Measurements from ENCODE around the gene IL17RE. TPM values are rescaled to one million over a fixed set of nuclear protein-coding genes. Genes with fewer than 3 reads are reported as not detected.
A peak's percentile ranks its signal among the peaks of the same experiment; 100 is the strongest.

IL17RE gene
- total and polyA plus RNA-seq, 9 donors: 1.0 to 6.5 (median 3.0) TPM

- WGBS (ENCODE audit: insufficient coverage): 20% methylated on average over 3 of the region's 4 CpGs
- Histone ChIP-seq H3K27me3 (ENCODE audit: control insufficient read depth, insufficient read depth, low read length) (no peaks in the 10 kb centered on the region), H3K4me3 (ENCODE audit: low read length) (no peak overlapping the region), H3K9me3 (replicated peaks; ENCODE audit: control insufficient read depth, low read depth, low read length) (no peaks in the 10 kb centered on the region), H3K36me3 (ENCODE audit: control insufficient read depth, insufficient read depth, low read length) (no peaks in the 10 kb centered on the region), H3K27ac (ENCODE audit: low read length) (peak overlapping the region; percentile 51), H3K4me1 (ENCODE audit: control insufficient read depth, insufficient read depth, low read length) (peaks cover 11% of the 10 kb centered on the region)
- peak; percentile 34 for DNase-seq
Observed at GRCh38 chr3:9903238-9903624, 583 bp downstream of the IL17RE start.

DNA sequence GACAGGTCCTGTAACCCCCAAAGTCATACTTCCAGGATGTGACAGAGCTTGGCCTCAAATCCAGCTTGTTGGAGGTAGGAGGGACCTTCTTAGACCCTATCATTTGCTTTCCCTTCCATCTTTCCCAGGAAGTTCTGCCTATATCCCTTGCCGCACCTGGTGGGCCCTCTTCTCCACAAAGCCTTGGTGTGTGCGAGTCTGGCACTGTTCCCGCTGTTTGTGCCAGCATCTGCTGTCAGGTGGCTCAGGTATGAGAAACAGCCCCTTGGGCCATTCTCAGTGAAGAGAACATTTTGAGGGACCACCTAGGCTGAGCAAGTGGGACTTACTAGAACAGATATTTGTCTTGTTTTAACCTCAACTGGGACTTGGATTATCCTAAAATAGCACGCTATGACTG lies 1.3 kb downstream of the IL17RE start:
- 65% methylated on average over 3 of the region's 4 CpGs for WGBS (ENCODE audit: insufficient coverage)
- no peak overlapping the region for H3K27ac ChIP-seq (ENCODE audit: low read length)
- H3K36me3 ChIP-seq (ENCODE audit: control insufficient read depth, insufficient read depth, low read length): no peaks in the 10 kb centered on the region
- H3K27me3 ChIP-seq (ENCODE audit: control insufficient read depth, insufficient read depth, low read length): no peaks in the 10 kb centered on the region
- no peak for DNase-seq
- no peaks in the 10 kb centered on the region for H3K9me3 ChIP-seq (replicated peaks; ENCODE audit: control insufficient read depth, low read depth, low read length)
- H3K4me3 ChIP-seq (ENCODE audit: low read length): no peak overlapping the region
- peaks cover 7% of the 10 kb centered on the region for H3K4me1 ChIP-seq (ENCODE audit: control insufficient read depth, insufficient read depth, low read length)

GRCh38 chr3:9906480-9906879 lies 3.8 kb downstream of the IL17RE start:
- Histone ChIP-seq H3K4me3 (ENCODE audit: low read length) (no peak overlapping the region), H3K4me1 (ENCODE audit: control insufficient read depth, insufficient read depth, low read length) (peaks cover 7% of the 10 kb centered on the region), H3K9me3 (replicated peaks; ENCODE audit: control insufficient read depth, low read depth, low read length) (no peaks in the 10 kb centered on the region), H3K27me3 (ENCODE audit: control insufficient read depth, insufficient read depth, low read length) (no peaks in the 10 kb centered on the region), H3K36me3 (ENCODE audit: control insufficient read depth, insufficient read depth, low read length) (no peaks in the 10 kb centered on the region), H3K27ac (ENCODE audit: low read length) (no peak overlapping the region)
- no CpG with 5 or more reads among the region's 5 CpGs for WGBS (ENCODE audit: insufficient coverage)
- DNase-seq: no peak

- WGBS (ENCODE audit: insufficient coverage): 94% methylated on average over 2 of the region's 3 CpGs
- DNase-seq: no peak
Observed at GRCh38 chr3:9908286-9908685, 5.6 kb downstream of the IL17RE start.

GRCh38 chr3:9909221-9910013 lies 6.8 kb downstream of the IL17RE start:
- DNase-seq: no peak
- no peaks in the 10 kb centered on the region for H3K27me3 ChIP-seq (ENCODE audit: control insufficient read depth, insufficient read depth, low read length)
- peaks cover 3% of the 10 kb centered on the region for H3K4me1 ChIP-seq (ENCODE audit: control insufficient read depth, insufficient read depth, low read length)
- WGBS (ENCODE audit: insufficient coverage): 84% methylated on average over 3 of the region's 7 CpGs
- H3K4me3 ChIP-seq (ENCODE audit: low read length): no peak overlapping the region
- H3K9me3 ChIP-seq (replicated peaks; ENCODE audit: control insufficient read depth, low read depth, low read length): no peaks in the 10 kb centered on the region
- no peak overlapping the region for H3K27ac ChIP-seq (ENCODE audit: low read length)
- H3K36me3 ChIP-seq (ENCODE audit: control insufficient read depth, insufficient read depth, low read length): no peaks in the 10 kb centered on the region

More at GRCh38 chr3:9908286-9908685, 5.6 kb downstream of the IL17RE start:
- Histone ChIP-seq H3K27me3 (ENCODE audit: control insufficient read depth, insufficient read depth, low read length) (no peaks in the 10 kb centered on the region), H3K9me3 (replicated peaks; ENCODE audit: control insufficient read depth, low read depth, low read length) (no peaks in the 10 kb centered on the region), H3K27ac (ENCODE audit: low read length) (no peak overlapping the region), H3K4me3 (ENCODE audit: low read length) (no peak overlapping the region), H3K36me3 (ENCODE audit: control insufficient read depth, insufficient read depth, low read length) (no peaks in the 10 kb centered on the region), H3K4me1 (ENCODE audit: control insufficient read depth, insufficient read depth, low read length) (no peaks in the 10 kb centered on the region)

GRCh38 chr3:9911863-9912262 lies 9.2 kb downstream of the IL17RE start:
- Histone ChIP-seq H3K4me3 (ENCODE audit: low read length) (no peak overlapping the region), H3K9me3 (replicated peaks; ENCODE audit: control insufficient read depth, low read depth, low read length) (no peaks in the 10 kb centered on the region), H3K36me3 (ENCODE audit: control insufficient read depth, insufficient read depth, low read length) (no peaks in the 10 kb centered on the region), H3K27me3 (ENCODE audit: control insufficient read depth, insufficient read depth, low read length) (no peaks in the 10 kb centered on the region), H3K4me1 (ENCODE audit: control insufficient read depth, insufficient read depth, low read length) (peaks cover 21% of the 10 kb centered on the region), H3K27ac (ENCODE audit: low read length) (no peak overlapping the region)
- 80% methylated on average over 3 of the region's 8 CpGs for WGBS (ENCODE audit: insufficient coverage)
- no peak for DNase-seq

GRCh38 chr3:9912294-9912935 lies 9.8 kb downstream of the IL17RE start:
- Histone ChIP-seq H3K4me1 (ENCODE audit: control insufficient read depth, insufficient read depth, low read length) (peaks cover 25% of the 10 kb centered on the region), H3K4me3 (ENCODE audit: low read length) (no peak overlapping the region), H3K27me3 (ENCODE audit: control insufficient read depth, insufficient read depth, low read length) (no peaks in the 10 kb centered on the region), H3K36me3 (ENCODE audit: control insufficient read depth, insufficient read depth, low read length) (no peaks in the 10 kb centered on the region), H3K9me3 (replicated peaks; ENCODE audit: control insufficient read depth, low read depth, low read length) (no peaks in the 10 kb centered on the region), H3K27ac (ENCODE audit: low read length) (no peak overlapping the region)
- WGBS (ENCODE audit: insufficient coverage): 78% methylated on average over 5 of the region's 7 CpGs
- no peak for DNase-seq

DNA sequence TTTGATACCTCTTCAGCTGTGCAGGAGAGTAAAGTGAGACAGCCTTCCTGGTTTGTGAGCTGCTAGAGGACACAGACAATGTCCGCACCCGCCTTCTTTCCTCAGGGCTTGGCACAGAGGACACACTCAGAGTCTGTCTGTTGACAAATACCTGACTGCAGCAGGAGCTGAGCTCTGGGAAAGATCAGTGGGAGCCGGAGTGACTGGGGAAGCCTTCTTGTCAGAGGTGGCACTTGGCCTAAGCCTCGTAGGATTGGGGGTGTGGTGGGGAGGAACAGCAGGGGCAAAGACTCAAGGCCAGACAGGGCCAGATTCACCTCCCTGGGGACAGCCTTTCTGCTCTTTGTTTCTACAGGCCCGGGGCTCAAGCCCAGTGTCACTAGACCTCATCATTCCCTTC lies 11.0 kb downstream of the IL17RE start:
- Histone ChIP-seq H3K4me3 (ENCODE audit: low read length) (no peak overlapping the region), H3K4me1 (ENCODE audit: control insufficient read depth, insufficient read depth, low read length) (peaks cover 35% of the 10 kb centered on the region), H3K27me3 (ENCODE audit: control insufficient read depth, insufficient read depth, low read length) (no peaks in the 10 kb centered on the region), H3K9me3 (replicated peaks; ENCODE audit: control insufficient read depth, low read depth, low read length) (no peaks in the 10 kb centered on the region), H3K36me3 (ENCODE audit: control insufficient read depth, insufficient read depth, low read length) (no peaks in the 10 kb centered on the region), H3K27ac (ENCODE audit: low read length) (no peak overlapping the region)
- DNase-seq: no peak
- 83% methylated on average over 4 of the region's 5 CpGs for WGBS (ENCODE audit: insufficient coverage)

DNA sequence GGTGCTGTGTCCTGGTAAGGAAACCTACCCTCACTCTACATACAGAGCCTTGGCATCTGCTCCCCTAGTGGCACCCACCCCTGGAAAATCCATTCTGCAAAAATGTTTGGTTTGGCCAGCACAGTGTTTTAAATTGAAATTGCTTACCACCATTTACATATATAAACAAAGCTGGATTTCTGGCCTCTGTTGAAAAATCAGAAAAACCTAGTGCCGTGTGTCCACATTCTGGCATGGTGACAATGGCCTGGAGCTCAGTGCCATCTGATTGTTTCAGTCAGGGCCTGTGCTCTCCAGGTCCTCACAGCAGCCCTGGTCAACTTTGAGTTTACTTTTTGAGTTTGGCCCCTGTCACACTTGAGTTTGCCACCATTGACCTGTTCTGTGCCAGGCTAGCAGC lies 11.4 kb downstream of the IL17RE start:
- Histone ChIP-seq H3K4me3 (ENCODE audit: low read length) (no peak overlapping the region), H3K27me3 (ENCODE audit: control insufficient read depth, insufficient read depth, low read length) (no peaks in the 10 kb centered on the region), H3K27ac (ENCODE audit: low read length) (no peak overlapping the region), H3K4me1 (ENCODE audit: control insufficient read depth, insufficient read depth, low read length) (peaks cover 35% of the 10 kb centered on the region), H3K9me3 (replicated peaks; ENCODE audit: control insufficient read depth, low read depth, low read length) (no peaks in the 10 kb centered on the region), H3K36me3 (ENCODE audit: control insufficient read depth, insufficient read depth, low read length) (no peaks in the 10 kb centered on the region)
- no peak for DNase-seq
- WGBS (ENCODE audit: insufficient coverage): 40% methylated on average over 1 of the region's 1 CpG

DNA sequence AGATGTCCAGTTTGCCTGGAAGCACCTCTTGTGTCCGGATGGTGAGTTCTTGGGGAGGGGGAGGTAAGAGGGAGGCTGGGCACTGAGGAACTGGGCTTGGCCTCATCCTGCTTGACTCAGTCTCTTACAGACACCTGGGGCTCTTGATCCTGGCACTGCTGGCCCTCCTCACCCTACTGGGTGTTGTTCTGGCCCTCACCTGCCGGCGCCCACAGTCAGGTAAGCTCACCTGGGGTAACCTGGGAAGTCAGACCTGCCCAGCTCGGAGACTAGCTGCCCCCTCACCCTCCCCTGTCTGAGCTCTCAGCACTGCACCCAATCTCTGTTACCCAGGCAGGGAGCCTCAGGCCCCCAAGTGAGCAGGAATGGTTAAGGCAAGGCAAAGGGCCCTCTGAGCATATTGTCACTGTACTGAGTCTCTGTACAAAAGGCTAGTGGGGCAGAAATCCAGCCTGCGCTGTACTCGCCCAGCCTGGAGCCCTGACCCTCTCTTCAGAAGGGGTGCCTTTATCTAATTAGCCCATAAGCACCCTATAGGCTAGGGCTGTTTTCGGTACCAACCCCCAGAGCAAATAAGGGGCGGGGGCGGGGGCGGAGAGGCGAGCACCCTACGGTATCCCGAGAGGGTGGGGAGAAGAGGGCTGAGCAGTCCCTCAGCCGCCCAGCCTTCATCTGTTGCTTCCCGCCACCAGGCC lies 12.1 kb downstream of the IL17RE start:
- no peaks in the 10 kb centered on the region for H3K36me3 ChIP-seq (ENCODE audit: control insufficient read depth, insufficient read depth, low read length)
- peak overlapping the region; percentile 79 for H3K27ac ChIP-seq (ENCODE audit: low read length)
- peak overlapping the region; percentile 33 for H3K4me3 ChIP-seq (ENCODE audit: low read length)
- H3K9me3 ChIP-seq (replicated peaks; ENCODE audit: control insufficient read depth, low read depth, low read length): no peaks in the 10 kb centered on the region
- WGBS (ENCODE audit: insufficient coverage): 19% methylated on average over 12 of the region's 15 CpGs
- peaks cover 35% of the 10 kb centered on the region for H3K4me1 ChIP-seq (ENCODE audit: control insufficient read depth, insufficient read depth, low read length)
- no peak for DNase-seq
- no peaks in the 10 kb centered on the region for H3K27me3 ChIP-seq (ENCODE audit: control insufficient read depth, insufficient read depth, low read length)

Data from muscle of leg (tissue), 11 donors.